A549 treated with Mapracorat at 1 μM for 4 hours (cell line): ENCODE measurements around the gene IGFBP6. TPM values are rescaled to one million over a fixed set of nuclear protein-coding genes. Genes with fewer than 3 reads are reported as not detected.

Source experiments
- total RNA-seq: library from RNA; stranded (reverse); fragments of 200-300 nt; extraction: Qiagen RNA extraction; gene quantifications from 5 replicates; pipeline ENCODE4 v1.2.3, GENCODE V29; 2022

The IGFBP6 gene, protein sequence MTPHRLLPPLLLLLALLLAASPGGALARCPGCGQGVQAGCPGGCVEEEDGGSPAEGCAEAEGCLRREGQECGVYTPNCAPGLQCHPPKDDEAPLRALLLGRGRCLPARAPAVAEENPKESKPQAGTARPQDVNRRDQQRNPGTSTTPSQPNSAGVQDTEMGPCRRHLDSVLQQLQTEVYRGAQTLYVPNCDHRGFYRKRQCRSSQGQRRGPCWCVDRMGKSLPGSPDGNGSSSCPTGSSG
- 157 to 250 TPM (median 241 TPM) in 5 replicates for total RNA-seq

DNA sequence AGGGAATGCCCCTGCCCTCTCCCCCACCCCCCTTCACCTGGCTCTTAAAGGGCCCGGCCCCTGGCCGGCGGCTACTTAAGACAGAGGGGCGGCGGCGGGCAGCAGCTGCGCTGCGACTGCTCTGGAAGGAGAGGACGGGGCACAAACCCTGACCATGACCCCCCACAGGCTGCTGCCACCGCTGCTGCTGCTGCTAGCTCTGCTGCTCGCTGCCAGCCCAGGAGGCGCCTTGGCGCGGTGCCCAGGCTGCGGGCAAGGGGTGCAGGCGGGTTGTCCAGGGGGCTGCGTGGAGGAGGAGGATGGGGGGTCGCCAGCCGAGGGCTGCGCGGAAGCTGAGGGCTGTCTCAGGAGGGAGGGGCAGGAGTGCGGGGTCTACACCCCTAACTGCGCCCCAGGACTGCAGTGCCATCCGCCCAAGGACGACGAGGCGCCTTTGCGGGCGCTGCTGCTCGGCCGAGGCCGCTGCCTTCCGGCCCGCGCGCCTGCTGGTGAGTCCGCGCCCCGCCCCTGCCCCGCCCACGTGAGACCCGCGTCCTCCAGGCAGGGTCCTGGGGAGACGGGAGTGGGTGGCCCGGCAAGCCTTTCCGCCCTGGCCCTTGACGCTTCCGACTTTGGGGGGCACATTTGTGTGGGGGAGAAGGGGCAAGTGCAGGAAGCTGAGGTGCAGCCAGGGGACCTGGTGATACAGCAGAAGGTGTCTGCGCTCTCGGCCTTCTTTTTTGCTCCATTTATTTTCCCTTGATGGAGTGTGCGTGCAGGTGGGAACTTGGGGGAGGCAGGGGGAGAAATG is at the start of gene IGFBP6:
Gene IGFBP6 (plus strand): TSS at position 104 of the 790 bp plus-strand sequence. CDS start 51 bp downstream, at position 155.

DNA sequence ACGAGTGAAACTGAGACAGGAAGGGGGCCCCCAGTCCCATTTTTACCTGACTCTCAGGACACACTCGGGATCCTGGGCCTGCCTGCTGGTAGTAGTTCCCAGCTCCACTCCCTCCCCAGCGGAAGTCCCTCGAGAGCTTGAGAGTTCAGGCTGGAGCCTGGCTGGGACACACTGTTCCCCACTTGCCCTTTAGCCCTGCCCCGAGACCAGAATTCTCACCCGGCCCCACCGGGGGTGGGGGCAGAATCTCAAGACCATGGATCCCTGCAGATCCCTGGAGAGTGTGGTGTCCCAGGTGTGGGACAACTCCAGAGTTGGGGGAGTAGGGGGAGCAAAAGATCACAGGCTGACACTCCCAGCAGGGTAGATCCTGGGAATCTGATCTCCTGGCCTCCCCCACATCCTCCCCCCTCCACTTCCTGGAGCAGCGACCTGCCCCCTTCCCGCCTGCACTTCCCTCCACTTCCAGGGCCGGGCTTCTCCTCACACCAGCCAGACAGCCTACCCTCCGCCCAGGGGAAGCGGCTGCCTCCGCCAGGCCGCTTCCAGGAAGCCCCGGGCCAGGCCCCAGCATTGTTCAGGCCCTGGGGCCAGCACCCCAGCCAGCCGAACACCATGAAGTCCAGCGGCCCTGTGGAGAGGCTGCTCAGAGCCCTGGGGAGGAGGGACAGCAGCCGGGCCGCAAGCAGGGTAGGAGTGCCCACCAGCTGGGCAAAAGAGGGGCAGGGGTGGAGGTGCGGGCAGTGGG is 47.7 kb upstream of the IGFBP6 start, which contains the start of gene TNS2:
Gene TNS2 (plus strand): TSS at position 495 of the 748 bp plus-strand sequence. CDS start 121 bp downstream, at position 616.

DNA sequence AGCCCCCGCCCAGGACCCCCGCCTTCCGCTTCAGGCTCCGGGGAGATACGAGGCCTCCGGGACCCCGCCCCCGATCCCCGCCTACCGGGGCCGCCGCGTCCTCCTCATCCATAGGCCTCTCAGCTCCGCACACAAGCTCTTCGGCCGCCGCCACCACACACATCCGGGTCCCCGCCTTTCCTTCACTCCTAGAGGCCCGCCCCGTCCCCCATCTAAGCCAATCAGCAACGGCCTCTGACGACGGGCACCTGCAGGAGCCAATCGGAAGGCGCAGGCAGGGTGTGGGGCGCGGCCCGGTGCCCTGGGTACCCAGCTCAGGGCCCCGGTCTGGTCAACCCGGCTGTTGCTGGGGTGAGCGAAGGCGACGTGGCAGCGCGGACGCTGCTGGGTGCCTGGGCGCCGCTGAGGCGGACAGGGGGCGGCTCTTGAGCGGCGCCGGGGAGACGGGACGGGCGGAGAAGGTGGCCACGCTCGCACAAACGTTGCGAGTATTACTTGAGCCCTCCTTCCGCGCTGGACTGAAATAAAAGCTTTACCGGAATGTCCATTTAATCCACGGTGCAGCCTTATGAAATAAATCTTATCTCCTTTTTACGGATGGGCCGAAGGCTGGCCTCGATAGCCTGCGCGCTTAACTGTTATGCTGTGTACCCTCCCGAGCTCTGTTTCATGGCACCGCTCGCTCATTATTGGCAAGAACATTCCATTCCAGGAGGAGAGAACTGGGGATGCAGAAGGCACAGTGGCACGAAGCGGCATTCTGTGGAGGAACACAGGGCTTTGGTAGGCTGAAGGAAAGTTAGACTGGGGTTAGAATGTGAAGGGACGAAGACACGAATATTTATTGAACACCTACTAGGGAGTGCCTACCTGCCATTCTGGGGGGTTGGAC is 18.0 kb upstream of the IGFBP6 start, which contains the start of gene SPRYD3:
Gene SPRYD3 (minus strand): TSS at position 165 of the 892 bp plus-strand sequence. CDS start 57 bp downstream, at position 108.

DNA sequence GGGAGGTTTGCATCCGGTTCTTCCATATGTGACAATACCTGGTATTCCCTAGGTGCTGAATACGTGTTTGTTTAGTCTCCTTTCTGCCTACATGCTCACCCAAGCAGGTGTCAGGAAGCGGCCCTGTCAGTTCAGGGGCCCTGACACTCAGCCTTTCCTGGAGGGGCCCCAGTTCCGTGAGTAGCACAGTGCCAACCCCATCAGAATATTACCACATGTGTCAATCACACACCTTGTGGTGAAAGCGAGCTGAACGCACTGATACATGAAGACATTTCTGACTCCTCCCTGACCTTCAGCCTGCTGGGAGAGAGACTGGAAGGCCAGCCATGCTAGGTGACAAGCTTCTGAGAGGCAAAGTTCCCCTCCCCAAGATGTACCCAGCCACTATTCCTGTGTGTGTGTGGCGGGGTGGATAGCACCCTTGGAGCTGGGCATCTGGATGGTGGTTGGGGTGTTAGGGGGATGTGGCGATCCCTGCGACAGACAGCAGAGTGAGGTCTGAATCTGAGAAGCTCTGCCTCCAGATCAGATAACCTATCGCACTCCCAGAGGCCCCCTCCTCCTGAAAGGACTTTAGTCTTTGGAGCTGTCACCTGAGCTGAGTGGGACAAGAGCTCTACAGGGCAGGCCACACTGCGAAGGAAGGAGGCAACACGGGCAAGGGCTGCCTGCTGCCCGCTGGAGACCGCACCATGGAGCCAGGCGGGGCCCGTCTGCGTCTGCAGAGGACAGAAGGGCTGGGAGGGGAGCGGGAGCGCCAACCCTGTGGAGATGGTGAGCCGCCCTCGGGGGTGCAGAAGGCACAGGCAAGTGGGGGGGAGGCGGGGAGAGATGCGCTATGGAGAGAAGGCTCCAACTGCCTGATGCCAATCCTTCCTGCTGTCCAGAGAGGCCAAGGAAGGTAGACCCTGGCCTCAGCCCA is 5.7 kb downstream of the IGFBP6 start, which contains the start of gene SOAT2:
Gene SOAT2 (plus strand): TSS at position 604 of the 925 bp plus-strand sequence. CDS start 92 bp downstream, at position 696.

Other genes starting within 250 kb of the IGFBP6 start
- gene KRT78, start 248.7 kb upstream of the IGFBP6 start, total RNA-seq, result 0.10 to 0.31 TPM (median 0.15 TPM) in 3 of 5 replicates, not detected in the others
- 4,031 to 4,993 TPM (median 4,777 TPM) in 5 replicates for gene KRT8, start 192.6 kb upstream of the IGFBP6 start, total RNA-seq
- gene KRT18, start 148.5 kb upstream of the IGFBP6 start, total RNA-seq, result 2,830 to 3,225 TPM (median 2,990 TPM) in 5 replicates
- 233 to 364 TPM (median 274 TPM) in 5 replicates for gene EIF4B, start 91.2 kb upstream of the IGFBP6 start, total RNA-seq
- 35.6 to 67.7 TPM (median 53.7 TPM) in 5 replicates for gene TNS2, start 47.6 kb upstream of the IGFBP6 start, total RNA-seq
- 31.6 to 38.1 TPM (median 36.6 TPM) in 5 replicates for gene SPRYD3, start 18.3 kb upstream of the IGFBP6 start, total RNA-seq
- gene SOAT2, start 5.8 kb downstream of the IGFBP6 start, total RNA-seq, result 0.14 to 0.28 TPM (median 0.23 TPM) in 5 replicates
- 10.9 to 16.1 TPM (median 13.8 TPM) in 5 replicates for gene ZNF740, start 83.1 kb downstream of the IGFBP6 start, total RNA-seq
- gene CSAD, start 83.3 kb downstream of the IGFBP6 start, total RNA-seq, result 4.4 to 9.9 TPM (median 6.6 TPM) in 5 replicates
- 0.35 to 0.84 TPM (median 0.55 TPM) in 5 replicates for gene ITGB7, start 109.6 kb downstream of the IGFBP6 start, total RNA-seq
- 19.2 to 26.6 TPM (median 24.6 TPM) in 5 replicates for gene RARG, start 134.5 kb downstream of the IGFBP6 start, total RNA-seq
- 15.5 to 21.8 TPM (median 19.0 TPM) in 5 replicates for gene ESPL1, start 170.6 kb downstream of the IGFBP6 start, total RNA-seq
- gene PFDN5, start 197.9 kb downstream of the IGFBP6 start, total RNA-seq, result 476 to 584 TPM (median 513 TPM) in 5 replicates
- 70.1 to 96.3 TPM (median 90.1 TPM) in 5 replicates for gene MYG1, start 202.0 kb downstream of the IGFBP6 start, total RNA-seq
- gene AAAS, start 223.9 kb downstream of the IGFBP6 start, total RNA-seq, result 69.8 to 82.5 TPM (median 75.9 TPM) in 5 replicates
- 0.09 TPM in 1 of 5 replicates, not detected in the others for gene SP7, start 238.7 kb downstream of the IGFBP6 start, total RNA-seq